ENCODE results near the gene ADAMTS6.

- TF ChIP-seq CTCF (tag by site-specific recombination; IDR thresholded peaks at IDR 0.05), result no peak
- no peak for TF ChIP-seq PRDM1 (tag by site-specific recombination; IDR thresholded peaks at IDR 0.05)
- no peak for TF ChIP-seq ZNF248 (tag by site-specific recombination; IDR thresholded peaks at IDR 0.05)
- TF ChIP-seq ZNF530 (tag by site-specific recombination; IDR thresholded peaks at IDR 0.05; ENCODE audit: low read depth), result no peak
- no peak for TF ChIP-seq ZNF76 (tag by site-specific recombination; IDR thresholded peaks at IDR 0.05; ENCODE audit: borderline replicate concordance, low read depth)
- no peak for TF ChIP-seq ZNF138 (tag by site-specific recombination; IDR thresholded peaks at IDR 0.05; ENCODE audit: borderline replicate concordance)
- no peak for TF ChIP-seq INSM2 (tag by site-specific recombination; IDR thresholded peaks at IDR 0.05)
- no peak for TF ChIP-seq ZNF701 (tag by site-specific recombination; IDR thresholded peaks at IDR 0.05)
- TF ChIP-seq ZNF174 (tag by site-specific recombination; IDR thresholded peaks at IDR 0.05), result no peak
- TF ChIP-seq ZBTB1 (tag by site-specific recombination; IDR thresholded peaks at IDR 0.05), result no peak
- no peak for TF ChIP-seq HOXA7 (CRISPR knock-in tag; IDR thresholded peaks at IDR 0.05; ENCODE audit: borderline replicate concordance)
Observed at GRCh38 chr5:65355301-65355700, 126.4 kb downstream of the ADAMTS6 start.

Measured in HEK293 (cell line).